Hepatocyte (in vitro differentiated cells): Measurements from ENCODE around the gene MAP3K6. TPM values are rescaled to one million over a fixed set of nuclear protein-coding genes. Genes with fewer than 3 reads are reported as not detected.

ENCODE experiments used
- DNase-seq: peaks from one replicate; pipeline ENCODE4 v3.0.0-alpha.2; 2016; ENCODE audit warnings: low spot score
- H2AFZ ChIP-seq: fragments of 200-600 bp; sonication (generic); 2 replicates; pipeline ENCODE4 v1.6.0; 2016; ENCODE audit warnings: antibody characterized with exemption, mild to moderate bottlenecking
- H3K27ac ChIP-seq: fragments of 200-600 bp; sonication (generic); 2 replicates; pipeline ENCODE4 v1.5.1; 2016; ENCODE audit warnings: mild to moderate bottlenecking
- H3K27me3 ChIP-seq: fragments of 200-600 bp; sonication (generic); 2 replicates; pipeline ENCODE4 v1.6.1; 2016
- H3K36me3 ChIP-seq: fragments of 200-600 bp; sonication (generic); replicated peaks from 2 replicates; pipeline ENCODE4 v1.5.1; 2016; ENCODE audit warnings: low read depth; ENCODE audit not compliant: insufficient read depth
- H3K4me1 ChIP-seq: fragments of 200-600 bp; sonication (generic); 2 replicates; pipeline ENCODE4 v1.5.1; 2016; ENCODE audit warnings: mild to moderate bottlenecking, moderate library complexity; ENCODE audit not compliant: insufficient read depth
- H3K4me2 ChIP-seq: fragments of 200-600 bp; sonication (generic); 2 replicates; pipeline ENCODE4 v1.6.0; 2016
- H3K4me3 ChIP-seq: fragments of 200-600 bp; sonication (generic); 2 replicates; pipeline ENCODE4 v1.5.1; 2016; ENCODE audit warnings: mild to moderate bottlenecking
- H3K79me2 ChIP-seq: fragments of 200-600 bp; sonication (generic); 2 replicates; pipeline ENCODE4 v1.6.0; 2017; ENCODE audit warnings: mild to moderate bottlenecking
- H3K9me2 ChIP-seq: fragments of 200-600 bp; sonication (generic); replicated peaks from 2 replicates; pipeline ENCODE4 v1.6.0; 2017; ENCODE audit warnings: mild to moderate bottlenecking; ENCODE audit not compliant: insufficient read depth
- H3K9me3 ChIP-seq: fragments of 200-600 bp; sonication (generic); 2 replicates; pipeline ENCODE4 v1.5.1; 2016; ENCODE audit warnings: low read depth, mild to moderate bottlenecking
- H4K20me1 ChIP-seq: fragments of 200-600 bp; sonication (generic); 2 replicates; pipeline ENCODE4 v1.6.0; 2016; ENCODE audit warnings: mild to moderate bottlenecking; ENCODE audit not compliant: insufficient read depth, poor library complexity, severe bottlenecking
- EZH2 ChIP-seq: fragments of 200-600 bp; sonication (generic); IDR thresholded peaks from 2 replicates; pipeline ENCODE4 v1.6.1; 2016; ENCODE audit warnings: antibody characterized with exemption, mild to moderate bottlenecking, borderline replicate concordance
- EZH2phosphoT487 ChIP-seq: fragments of 200-600 bp; sonication (generic); IDR thresholded peaks from one replicate; pipeline ENCODE4 v1.6.1; 2018; ENCODE audit warnings: antibody characterized with exemption, mild to moderate bottlenecking, low read depth, moderate library complexity; ENCODE audit not compliant: unreplicated experiment, severe bottlenecking
- WGBS: methylation state at CpG from one replicate; pipeline ENCODE4 v1.1.6; 2016; ENCODE audit warnings: low lambda C conversion rate; ENCODE audit errors: missing lambda C conversion rate; 5-methylcytosine and 5-hydroxymethylcytosine counted together
- polyA plus RNA-seq: library from polyadenylated mRNA; unstranded; fragments of >200 nt; fragmentation: Nextera tagmentation; extraction: Ambion mirVana; gene quantifications from 2 replicates; pipeline ENCODE4 v1.2.1, GENCODE V29; 2016
- total RNA-seq: library from RNA; depleted of rRNA; stranded (reverse); fragments of >200 nt; gene quantifications from 2 replicates; pipeline ENCODE4 v1.2.3, GENCODE V29; 2014
- TF ChIP-seq, protein P1 (sequence below): fragments of 200-600 bp; sonication (generic); IDR thresholded peaks from 2 replicates; pipeline ENCODE4 v1.5.1; 2016; ENCODE audit warnings: antibody characterized with exemption, mild to moderate bottlenecking; ENCODE audit not compliant: poor library complexity

MAP3K6 gene
- total and polyA plus RNA-seq, 2 experiments from 2014 or later: 6.3 to 20.4 TPM

GRCh38 chr1:27361044-27361402 is 5.7 kb downstream of the MAP3K6 start:
- H3K4me3 ChIP-seq: no peak overlapping the region

GRCh38 chr1:27360159-27361043 is 6.4 kb downstream of the MAP3K6 start:
- Histone ChIP-seq H3K4me1 (no peaks in the 10 kb centered on the region), H3K27me3 (no peaks in the 10 kb centered on the region), H3K27ac (no peak overlapping the region), H3K79me2 (no peaks in the 10 kb centered on the region), H2AFZ (peak overlapping the region; percentile 45), H3K4me2 (peak overlapping the region; percentile 97), H3K9me3 (no peaks in the 10 kb centered on the region), H3K4me3 (peak overlapping the region; percentile 29), H3K9me2 (no peaks in the 10 kb centered on the region), H3K36me3 (no peaks in the 10 kb centered on the region), H4K20me1 (no peaks in the 10 kb centered on the region)
- TF ChIP-seq, protein P1, sequence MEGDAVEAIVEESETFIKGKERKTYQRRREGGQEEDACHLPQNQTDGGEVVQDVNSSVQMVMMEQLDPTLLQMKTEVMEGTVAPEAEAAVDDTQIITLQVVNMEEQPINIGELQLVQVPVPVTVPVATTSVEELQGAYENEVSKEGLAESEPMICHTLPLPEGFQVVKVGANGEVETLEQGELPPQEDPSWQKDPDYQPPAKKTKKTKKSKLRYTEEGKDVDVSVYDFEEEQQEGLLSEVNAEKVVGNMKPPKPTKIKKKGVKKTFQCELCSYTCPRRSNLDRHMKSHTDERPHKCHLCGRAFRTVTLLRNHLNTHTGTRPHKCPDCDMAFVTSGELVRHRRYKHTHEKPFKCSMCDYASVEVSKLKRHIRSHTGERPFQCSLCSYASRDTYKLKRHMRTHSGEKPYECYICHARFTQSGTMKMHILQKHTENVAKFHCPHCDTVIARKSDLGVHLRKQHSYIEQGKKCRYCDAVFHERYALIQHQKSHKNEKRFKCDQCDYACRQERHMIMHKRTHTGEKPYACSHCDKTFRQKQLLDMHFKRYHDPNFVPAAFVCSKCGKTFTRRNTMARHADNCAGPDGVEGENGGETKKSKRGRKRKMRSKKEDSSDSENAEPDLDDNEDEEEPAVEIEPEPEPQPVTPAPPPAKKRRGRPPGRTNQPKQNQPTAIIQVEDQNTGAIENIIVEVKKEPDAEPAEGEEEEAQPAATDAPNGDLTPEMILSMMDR: no peak
- TF ChIP-seq EZH2: no peak
- TF ChIP-seq EZH2phosphoT487: no peak
- DNase-seq: peak; percentile 54
- 17% methylated on average over 50 of the region's 71 CpGs for WGBS

More at GRCh38 chr1:27361044-27361402, 5.7 kb downstream of the MAP3K6 start:
- TF ChIP-seq EZH2phosphoT487 (no peak), EZH2 (no peak)
- TF ChIP-seq, protein P1: no peak
- no peaks in the 10 kb centered on the region for H3K9me3 ChIP-seq
- H3K4me2 ChIP-seq: peak overlapping the region; percentile 97
- H2AFZ ChIP-seq: no peak overlapping the region
- no peak overlapping the region for H3K27ac ChIP-seq
- no peaks in the 10 kb centered on the region for H4K20me1 ChIP-seq
- H3K79me2 ChIP-seq: no peaks in the 10 kb centered on the region
- WGBS: 60% methylated on average over 18 of the region's 21 CpGs
- no peaks in the 10 kb centered on the region for H3K9me2 ChIP-seq
- no peak for DNase-seq
- no peaks in the 10 kb centered on the region for H3K36me3 ChIP-seq
- H3K4me1 ChIP-seq: no peaks in the 10 kb centered on the region
- no peaks in the 10 kb centered on the region for H3K27me3 ChIP-seq

GRCh38 chr1:27359822-27360158 is 7.0 kb downstream of the MAP3K6 start:
- no peak for DNase-seq
- no peaks in the 10 kb centered on the region for H3K4me1 ChIP-seq
- no peaks in the 10 kb centered on the region for H3K9me3 ChIP-seq
- 48% methylated on average over 9 of the region's 9 CpGs for WGBS
- no peaks in the 10 kb centered on the region for H3K36me3 ChIP-seq
- H3K27me3 ChIP-seq: no peaks in the 10 kb centered on the region
- H4K20me1 ChIP-seq: no peaks in the 10 kb centered on the region
- no peak overlapping the region for H3K27ac ChIP-seq
- H3K79me2 ChIP-seq: no peaks in the 10 kb centered on the region
- H2AFZ ChIP-seq: no peak overlapping the region
- H3K9me2 ChIP-seq: no peaks in the 10 kb centered on the region
- TF ChIP-seq, protein P1: no peak
- TF ChIP-seq EZH2 (no peak), EZH2phosphoT487 (no peak)
- no peak overlapping the region for H3K4me3 ChIP-seq
- peak overlapping the region; percentile 97 for H3K4me2 ChIP-seq
